C4-2B (cell line): ENCODE results near the gene NMNAT3.

Experiments
- CTCF ChIP-seq: fragments of 450-650 bp; conservative IDR thresholded peaks from 2 replicates; pipeline ENCODE4 v1.5.1; 2017; ENCODE audit warnings: mild to moderate bottlenecking
- ZFX ChIP-seq: fragments of 450-650 bp; IDR thresholded peaks from 2 replicates; pipeline ENCODE4 v1.6.1; 2017

DNA sequence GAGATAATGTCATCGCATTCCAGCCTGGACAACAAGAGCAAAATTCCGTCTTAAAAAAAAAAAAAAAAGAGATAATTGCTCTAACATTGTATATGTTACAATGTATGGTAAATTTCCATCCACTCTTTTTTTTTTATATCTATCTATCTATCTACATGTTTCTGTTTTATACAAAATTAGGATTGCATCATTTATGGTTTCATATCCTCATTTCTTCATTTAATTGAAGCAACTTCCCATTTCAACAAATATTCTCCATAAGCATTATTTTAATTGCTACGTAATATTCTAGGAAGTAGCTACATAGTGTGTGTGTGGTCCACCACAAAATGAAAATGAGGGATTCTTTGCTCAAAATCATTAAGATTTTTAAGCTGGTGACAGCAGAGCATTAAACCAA lies 156.6 kb downstream of the NMNAT3 start:
- TF ChIP-seq CTCF (no peak), ZFX (no peak)
